Fibroblast of lung (primary cell): ENCODE measurements around the gene RAB36.

Experiments
- EZH2 ChIP-seq: IDR thresholded peaks from 2 replicates; pipeline ENCODE4 v1.5.1; 2012; ENCODE audit warnings: low read length, control low read depth, mild to moderate bottlenecking; ENCODE audit errors: missing control alignments
- TF ChIP-seq, protein P1 (sequence below), 2 donors: IDR thresholded peaks in 1 of 2; conservative IDR thresholded peaks in 1 of 2; 1 replicate in 1 of 2; 2 replicates in 1 of 2; pipeline ENCODE4 v1.5.1; 2011 to 2012; ENCODE audit warnings: low read length in 2 of 2, control low read depth in 1 of 2, inconsistent platforms in 1 of 2, low read depth in 1 of 2, mild to moderate bottlenecking in 1 of 2

DNA sequence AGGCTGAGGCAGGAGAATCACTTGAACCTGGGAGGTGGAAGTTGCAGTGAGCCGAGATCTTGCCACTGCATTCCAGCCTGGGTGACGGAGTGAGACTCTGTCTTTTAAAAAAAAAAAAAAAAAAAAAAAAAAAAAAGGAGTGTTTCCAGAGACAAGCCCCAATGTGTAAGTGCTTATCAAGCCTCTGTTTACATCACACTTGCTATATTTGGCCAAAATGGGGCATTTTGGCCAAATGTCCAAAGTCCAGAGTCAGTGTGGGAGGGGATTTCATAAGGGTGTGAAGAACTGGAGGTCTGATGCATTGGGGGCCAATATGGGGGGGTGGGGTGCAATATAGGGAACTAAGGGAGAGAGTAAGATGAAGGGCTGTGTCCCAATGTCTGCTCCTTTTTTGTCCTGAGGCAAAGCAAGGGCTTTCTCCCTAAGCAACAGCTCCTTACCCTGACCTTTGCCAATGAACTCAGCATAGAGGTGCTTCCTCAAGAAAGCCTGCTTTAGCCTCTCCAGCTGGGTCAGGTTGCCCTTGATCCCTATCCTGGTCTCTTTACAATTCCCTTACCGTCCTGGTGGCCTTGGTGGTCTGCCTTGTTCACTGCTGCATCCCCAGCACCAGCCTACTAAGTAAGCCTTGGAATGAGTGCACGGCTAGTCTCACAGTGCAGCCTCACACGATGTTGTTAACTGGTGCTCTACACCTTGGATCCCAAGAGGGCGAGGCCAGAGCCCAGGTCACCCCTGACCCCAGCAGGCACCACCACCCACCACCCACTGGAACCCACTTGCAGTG, 21.0 kb downstream of the RAB36 start:
- TF ChIP-seq EZH2 = no peak
- TF ChIP-seq, protein P1, sequence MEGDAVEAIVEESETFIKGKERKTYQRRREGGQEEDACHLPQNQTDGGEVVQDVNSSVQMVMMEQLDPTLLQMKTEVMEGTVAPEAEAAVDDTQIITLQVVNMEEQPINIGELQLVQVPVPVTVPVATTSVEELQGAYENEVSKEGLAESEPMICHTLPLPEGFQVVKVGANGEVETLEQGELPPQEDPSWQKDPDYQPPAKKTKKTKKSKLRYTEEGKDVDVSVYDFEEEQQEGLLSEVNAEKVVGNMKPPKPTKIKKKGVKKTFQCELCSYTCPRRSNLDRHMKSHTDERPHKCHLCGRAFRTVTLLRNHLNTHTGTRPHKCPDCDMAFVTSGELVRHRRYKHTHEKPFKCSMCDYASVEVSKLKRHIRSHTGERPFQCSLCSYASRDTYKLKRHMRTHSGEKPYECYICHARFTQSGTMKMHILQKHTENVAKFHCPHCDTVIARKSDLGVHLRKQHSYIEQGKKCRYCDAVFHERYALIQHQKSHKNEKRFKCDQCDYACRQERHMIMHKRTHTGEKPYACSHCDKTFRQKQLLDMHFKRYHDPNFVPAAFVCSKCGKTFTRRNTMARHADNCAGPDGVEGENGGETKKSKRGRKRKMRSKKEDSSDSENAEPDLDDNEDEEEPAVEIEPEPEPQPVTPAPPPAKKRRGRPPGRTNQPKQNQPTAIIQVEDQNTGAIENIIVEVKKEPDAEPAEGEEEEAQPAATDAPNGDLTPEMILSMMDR (conservative IDR thresholded peaks at IDR 0.05 in 1 of 2, IDR thresholded peaks at IDR 0.05 in 1 of 2; ENCODE audit: low read depth in 1 of 2, low read length in 2 of 2) = no peak
